Transverse colon (tissue), 4 donors: Measurements from ENCODE around the gene SLX4.

Experiments used
- EP300 ChIP-seq: sonication (generic); formaldehyde crosslinking; IDR thresholded peaks from one replicate; pipeline ENCODE4 v1.6.1; 2017; ENCODE audit warnings: antibody characterized with exemption, low read depth
- POLR2AphosphoS5 ChIP-seq, 3 donors: sonication (generic); formaldehyde crosslinking; IDR thresholded peaks; one replicate each; pipeline ENCODE4 v1.6.1; 2016; ENCODE audit warnings: antibody characterized with exemption in 3 of 3
- TF ChIP-seq, protein P1 (sequence below), 5 experiments: fragments of 200-600 bp in 3 of 5; fragments of 450-650 bp in 2 of 5; sonication (generic) in 3 of 5; IDR thresholded peaks; 1 replicate in 2 of 5; 2 replicates in 3 of 5; pipeline ENCODE4 v1.5.1; 2016 to 2017; ENCODE audit warnings: antibody characterized with exemption in 5 of 5, inconsistent platforms in 3 of 5, mild to moderate bottlenecking in 2 of 5, moderate library complexity in 1 of 5

DNA sequence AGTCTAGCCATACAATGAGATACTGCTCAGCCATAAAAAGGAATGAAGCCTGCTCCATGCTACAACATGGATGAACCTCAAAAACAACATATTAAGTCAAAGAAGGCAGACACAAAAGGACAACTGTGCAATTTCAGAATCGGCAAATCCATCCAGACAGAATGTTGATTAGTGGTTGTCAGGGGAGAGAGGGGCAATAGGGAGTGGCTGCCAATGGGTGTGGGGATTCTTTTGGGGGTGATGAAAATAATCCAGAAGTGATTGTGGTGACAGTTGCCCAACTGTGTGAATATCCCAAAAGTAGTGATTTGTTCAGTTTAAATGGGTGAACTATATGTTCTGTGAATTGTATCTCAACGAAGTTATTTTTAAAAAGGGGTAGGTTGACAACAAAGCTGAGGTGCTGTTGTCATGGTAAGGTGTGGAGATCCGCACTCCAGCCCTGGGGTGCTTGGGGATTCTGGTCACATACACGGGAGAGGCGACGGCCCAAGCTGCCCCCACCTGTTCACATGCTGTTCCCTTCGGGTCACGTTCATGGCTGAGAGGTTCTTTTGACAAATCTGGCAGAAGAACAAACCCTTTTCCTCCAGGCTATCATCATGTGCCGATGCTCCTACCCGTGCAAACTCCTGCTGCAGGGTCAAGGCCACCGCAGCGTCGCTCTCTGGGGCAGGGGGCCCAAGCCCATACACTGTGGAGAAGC, 9.6 kb downstream of the SLX4 start:
- TF ChIP-seq, protein P1, sequence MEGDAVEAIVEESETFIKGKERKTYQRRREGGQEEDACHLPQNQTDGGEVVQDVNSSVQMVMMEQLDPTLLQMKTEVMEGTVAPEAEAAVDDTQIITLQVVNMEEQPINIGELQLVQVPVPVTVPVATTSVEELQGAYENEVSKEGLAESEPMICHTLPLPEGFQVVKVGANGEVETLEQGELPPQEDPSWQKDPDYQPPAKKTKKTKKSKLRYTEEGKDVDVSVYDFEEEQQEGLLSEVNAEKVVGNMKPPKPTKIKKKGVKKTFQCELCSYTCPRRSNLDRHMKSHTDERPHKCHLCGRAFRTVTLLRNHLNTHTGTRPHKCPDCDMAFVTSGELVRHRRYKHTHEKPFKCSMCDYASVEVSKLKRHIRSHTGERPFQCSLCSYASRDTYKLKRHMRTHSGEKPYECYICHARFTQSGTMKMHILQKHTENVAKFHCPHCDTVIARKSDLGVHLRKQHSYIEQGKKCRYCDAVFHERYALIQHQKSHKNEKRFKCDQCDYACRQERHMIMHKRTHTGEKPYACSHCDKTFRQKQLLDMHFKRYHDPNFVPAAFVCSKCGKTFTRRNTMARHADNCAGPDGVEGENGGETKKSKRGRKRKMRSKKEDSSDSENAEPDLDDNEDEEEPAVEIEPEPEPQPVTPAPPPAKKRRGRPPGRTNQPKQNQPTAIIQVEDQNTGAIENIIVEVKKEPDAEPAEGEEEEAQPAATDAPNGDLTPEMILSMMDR (IDR thresholded peaks at IDR 0.05) = no peak
- no peak for TF ChIP-seq POLR2AphosphoS5 (IDR thresholded peaks at IDR 0.05)
- no peak for TF ChIP-seq EP300
